ENCODE measurements around the gene ITGB6. TPM values are rescaled to one million over a fixed set of nuclear protein-coding genes. Genes with fewer than 3 reads are reported as not detected.

Gene ITGB6
- total and polyA plus RNA-seq, 2 of the 4 experiments (the other 2 are of a cell fraction), result under 0.01 TPM; not detected in 1

- no peak overlapping the region for H2AK9ac ChIP-seq (replicated peaks; ENCODE audit: low read depth, low read length, poor library complexity)
- no peak overlapping the region for H2AFZ ChIP-seq (replicated peaks; ENCODE audit: low read length, poor library complexity)
- no peaks in the 10 kb centered on the region for H3K27me3 ChIP-seq (ENCODE audit: control insufficient read depth, insufficient read depth, low read length)
- ATAC-seq (ENCODE audit: low read depth) (no peak), DNase-seq (no peak)
- H3K9me3 ChIP-seq (ENCODE audit: control insufficient read depth, insufficient read depth, low read length), result no peaks in the 10 kb centered on the region
- ChIA-PET POLR2A (ENCODE audit: unreplicated experiment) (no interaction called here), CTCF (no interaction called here)
- H3K23ac ChIP-seq (ENCODE audit: low read depth, low read length), result no peak overlapping the region
- H4K91ac ChIP-seq (ENCODE audit: insufficient read depth, low read depth, low read length), result no peak overlapping the region
- H4K20me1 ChIP-seq (ENCODE audit: insufficient read depth, low read length), result no peaks in the 10 kb centered on the region
- peaks cover 17% of the 10 kb centered on the region for H3K9me1 ChIP-seq (ENCODE audit: insufficient read depth, low read length)
- WGBS, 2 experiments (ENCODE audit: extremely low coverage in 2 of 2, insufficient read length in 1 of 2), result 75% methylated on average over 2 of the region's 2 CpGs; no CpG with 5 or more reads in 1 of the 2 experiments
- H3K4me1 ChIP-seq (ENCODE audit: control insufficient read depth, insufficient read depth, low read length), result peaks cover 14% of the 10 kb centered on the region
- H3K4ac ChIP-seq (ENCODE audit: low read depth, low read length), result no peak overlapping the region
- no peak overlapping the region; the same call in 1 of the 2 replicates for H3K14ac ChIP-seq (replicated peaks; ENCODE audit: low read depth, low read length)
- H2BK120ac ChIP-seq (ENCODE audit: low read depth, low read length), result no peak overlapping the region; the same call in 1 of the 2 replicates
- TF ChIP-seq RFX5 (IDR thresholded peaks at IDR 0.05; ENCODE audit: low read depth, low read length) (no peak), POLR2A (IDR thresholded peaks at IDR 0.05; ENCODE audit: low read depth, low read length) (no peak), MAFK (IDR thresholded peaks at IDR 0.05; ENCODE audit: low read depth, low read length) (no peak), RAD21 (IDR thresholded peaks at IDR 0.05; ENCODE audit: low read length) (no peak), CHD1 (IDR thresholded peaks at IDR 0.05; ENCODE audit: low read depth, low read length) (no peak), ELK1 (IDR thresholded peaks at IDR 0.05; ENCODE audit: borderline replicate concordance, low read depth, low read length) (no peak), NFE2L2 (IDR thresholded peaks at IDR 0.05; ENCODE audit: low read depth, low read length) (no peak), SMC3 (IDR thresholded peaks at IDR 0.05; ENCODE audit: low read depth, low read length) (no peak), RCOR1 (IDR thresholded peaks at IDR 0.05; ENCODE audit: insufficient replicate concordance, low read length) (no peak), BHLHE40 (IDR thresholded peaks at IDR 0.05; ENCODE audit: low read depth, low read length) (no peak), CEBPB (IDR thresholded peaks at IDR 0.05; ENCODE audit: low read depth, low read length) (no peak), CTCF (conservative IDR thresholded peaks at IDR 0.05; ENCODE audit: low read depth, low read length) (no peak), MAZ (IDR thresholded peaks at IDR 0.05; ENCODE audit: borderline replicate concordance, low read depth, low read length) (no peak), FOS (IDR thresholded peaks at IDR 0.05; ENCODE audit: low read depth, low read length) (no peak), USF2 (IDR thresholded peaks at IDR 0.05; ENCODE audit: low read depth, low read length) (no peak), MXI1 (IDR thresholded peaks at IDR 0.05; ENCODE audit: borderline replicate concordance, low read depth, low read length) (no peak)
- no peak overlapping the region for H3K18ac ChIP-seq (ENCODE audit: low read depth, low read length)
- no peak overlapping the region for H4K8ac ChIP-seq (ENCODE audit: low read depth in 2 of 2, low read length in 2 of 2)
- in situ Hi-C loops (cut with MboI; ENCODE audit: low sequenced_read_pairs), result no loop called here
- no peak overlapping the region for H3K27ac ChIP-seq (ENCODE audit: insufficient read depth, low read length)
- intact Hi-C loops (cut with micrococcal nuclease), result no loop called here
- H3K36me3 ChIP-seq (ENCODE audit: control insufficient read depth, insufficient read depth, low read length), result no peaks in the 10 kb centered on the region
- no peak overlapping the region for H2BK20ac ChIP-seq (ENCODE audit: low read depth, low read length)
- dilution Hi-C loops (cut with HindIII; ENCODE audit: low sequenced_read_pairs, unreplicated experiment), result no loop called here
- H2AK5ac ChIP-seq (ENCODE audit: low read depth, low read length), result no peak overlapping the region
- H2BK5ac ChIP-seq (ENCODE audit: low read depth, low read length, poor library complexity, severe bottlenecking), result no peak overlapping the region
- H4K5ac ChIP-seq (ENCODE audit: low read depth, low read length), result no peak overlapping the region
- BruUV-seq (replicated peaks), result no TSS peak
- no peak overlapping the region for H3K4me3 ChIP-seq (ENCODE audit: insufficient read depth, low read depth, low read length)
- no peak overlapping the region for H3K4me2 ChIP-seq (ENCODE audit: low read depth, low read length)
- 0 out of 4 replicates have a peak, but pooled peaks cover 0 to 4% of the 10 kb centered on the region in 2 experiments for H3K79me1 ChIP-seq (ENCODE audit: low read depth in 1 of 2, low read length in 2 of 2)
- no peak overlapping the region for H3K9ac ChIP-seq (ENCODE audit: low read depth, low read length)
- H3K56ac ChIP-seq (ENCODE audit: extremely low read depth, insufficient read depth, low read length), result no peak overlapping the region
- H2BK15ac ChIP-seq (ENCODE audit: low read depth, low read length), result no peak overlapping the region
These were observed 1.9 kb upstream of the ITGB6 start for GRCh38 chr2:160201849-160202539.
